Neural cell (in vitro differentiated cells): ENCODE data around the gene SOAT2. TPM values are rescaled to one million over a fixed set of nuclear protein-coding genes. Genes with fewer than 3 reads are reported as not detected.

Experiments
- H2AFZ ChIP-seq: fragments of 200-600, 300-800 bp; sonication (generic), shearing (Covaris generic); 2 replicates; pipeline ENCODE4 v1.6.0; 2014; ENCODE audit warnings: low read depth, mild to moderate bottlenecking, antibody characterized with exemption, low read length, moderate library complexity
- H3F3A ChIP-seq: fragments of 200-600 bp; shearing (Covaris generic); 2 replicates; pipeline ENCODE4 v1.6.1; 2016; ENCODE audit warnings: mild to moderate bottlenecking, moderate library complexity, mixed read lengths, antibody characterized with exemption, low read length; ENCODE audit not compliant: insufficient read depth, poor library complexity, severe bottlenecking
- H3K27ac ChIP-seq: fragments of 200-600, 300-800 bp; sonication (generic), shearing (Covaris generic); 2 replicates; pipeline ENCODE4 v1.5.1; 2014; ENCODE audit warnings: mild to moderate bottlenecking, low read length, moderate library complexity
- H3K27me3 ChIP-seq: fragments of 300-800, 200-600 bp; sonication (generic), shearing (Covaris generic); 2 replicates; pipeline ENCODE4 v1.6.0; 2014; ENCODE audit warnings: mild to moderate bottlenecking, low read depth, low read length, moderate library complexity; ENCODE audit not compliant: insufficient read depth
- H3K36me3 ChIP-seq: fragments of 300-800, 200-600 bp; sonication (generic), shearing (Covaris generic); 2 replicates; pipeline ENCODE4 v1.5.1; 2014; ENCODE audit warnings: mild to moderate bottlenecking, antibody characterized with exemption, low read length, moderate library complexity; ENCODE audit not compliant: insufficient read depth
- H3K4me2 ChIP-seq: fragments of 300-800, 200-600 bp; sonication (generic), shearing (Covaris generic); 2 replicates; pipeline ENCODE4 v1.6.0; 2014; ENCODE audit warnings: mild to moderate bottlenecking, low read length
- H3K4me3 ChIP-seq: fragments of 300-800, 200-600 bp; sonication (generic), shearing (Covaris generic); 2 replicates; pipeline ENCODE4 v1.5.1; 2014; ENCODE audit warnings: mild to moderate bottlenecking, low read length, moderate library complexity
- H3K79me2 ChIP-seq: fragments of 200-600 bp; shearing (Covaris generic); replicated peaks from 2 replicates; pipeline ENCODE4 v1.6.0; 2014; ENCODE audit warnings: mild to moderate bottlenecking, low read length, moderate library complexity; ENCODE audit not compliant: insufficient read depth
- H3K9ac ChIP-seq: fragments of 300-800, 200-600 bp; sonication (generic), shearing (Covaris generic); 2 replicates; pipeline ENCODE4 v1.6.1; 2016; ENCODE audit warnings: mild to moderate bottlenecking, low read length, mixed read lengths
- H3K9me2 ChIP-seq: fragments of 200-600 bp; shearing (Covaris generic); 2 replicates; pipeline ENCODE4 v1.6.1; 2016; ENCODE audit warnings: mild to moderate bottlenecking, low read length, mixed read lengths; ENCODE audit not compliant: insufficient read depth
- H3K9me3 ChIP-seq: fragments of 200-600, 300-800 bp; sonication (generic), shearing (Covaris generic); 2 replicates; pipeline ENCODE4 v1.6.1; 2016; ENCODE audit warnings: mild to moderate bottlenecking, mixed run types, low read length, moderate library complexity, mixed read lengths
- H4K20me1 ChIP-seq: fragments of 200-600 bp; shearing (Covaris generic); 2 replicates; pipeline ENCODE4 v1.6.1; 2016; ENCODE audit warnings: mild to moderate bottlenecking, mixed run types; ENCODE audit not compliant: insufficient read depth
- EP300 ChIP-seq: fragments of 450-650 bp; conservative IDR thresholded peaks from 2 replicates; pipeline ENCODE4 v1.6.1; 2014; ENCODE audit warnings: antibody characterized with exemption, mild to moderate bottlenecking, moderate library complexity; ENCODE audit not compliant: poor library complexity, severe bottlenecking
- EZH2 ChIP-seq: fragments of 200-600, 300-800 bp; shearing (Covaris generic), sonication (generic); IDR thresholded peaks from 2 replicates; pipeline ENCODE4 v1.6.1; 2014; ENCODE audit warnings: antibody characterized with exemption, low read length, borderline replicate concordance, mild to moderate bottlenecking; ENCODE audit not compliant: insufficient read depth, poor library complexity, severe bottlenecking
- MXI1 ChIP-seq: fragments of 450-650 bp; conservative IDR thresholded peaks from 2 replicates; pipeline ENCODE4 v1.6.1; 2014; ENCODE audit warnings: antibody characterized with exemption, mild to moderate bottlenecking; ENCODE audit not compliant: poor library complexity, severe bottlenecking
- POLR2AphosphoS5 ChIP-seq: IDR thresholded peaks from 2 replicates; pipeline ENCODE4 v1.6.1; 2012
- RAD21 ChIP-seq: fragments of 450-650 bp; conservative IDR thresholded peaks from 2 replicates; pipeline ENCODE4 v1.6.1; 2014; ENCODE audit warnings: antibody characterized with exemption, mild to moderate bottlenecking, moderate library complexity
- SMC3 ChIP-seq: fragments of 450-650 bp; conservative IDR thresholded peaks from 2 replicates; pipeline ENCODE4 v1.6.1; 2014; ENCODE audit warnings: antibody characterized with exemption, mild to moderate bottlenecking, moderate library complexity; ENCODE audit not compliant: poor library complexity
- TAF1 ChIP-seq: IDR thresholded peaks from 2 replicates; pipeline ENCODE4 v1.6.1; 2012; ENCODE audit warnings: low read depth
- polyA plus RNA-seq: library from polyadenylated mRNA; depleted of rRNA; stranded (reverse); fragments of >200 nt; gene quantifications from 2 replicates; pipeline ENCODE4 v1.2.3, GENCODE V29; 2014
- TF ChIP-seq, protein P1 (sequence below): IDR thresholded peaks from 2 replicates; pipeline ENCODE4 v1.6.1; 2012; ENCODE audit warnings: borderline replicate concordance
- TF ChIP-seq, protein P2 (sequence below): fragments of 450-650 bp; IDR thresholded peaks from 2 replicates; pipeline ENCODE4 v1.5.1; 2014; ENCODE audit warnings: antibody characterized with exemption, mild to moderate bottlenecking, moderate library complexity; ENCODE audit not compliant: poor library complexity, severe bottlenecking

The SOAT2 gene
- polyA plus RNA-seq, 1 donor from 2014 or later: not detected

DNA sequence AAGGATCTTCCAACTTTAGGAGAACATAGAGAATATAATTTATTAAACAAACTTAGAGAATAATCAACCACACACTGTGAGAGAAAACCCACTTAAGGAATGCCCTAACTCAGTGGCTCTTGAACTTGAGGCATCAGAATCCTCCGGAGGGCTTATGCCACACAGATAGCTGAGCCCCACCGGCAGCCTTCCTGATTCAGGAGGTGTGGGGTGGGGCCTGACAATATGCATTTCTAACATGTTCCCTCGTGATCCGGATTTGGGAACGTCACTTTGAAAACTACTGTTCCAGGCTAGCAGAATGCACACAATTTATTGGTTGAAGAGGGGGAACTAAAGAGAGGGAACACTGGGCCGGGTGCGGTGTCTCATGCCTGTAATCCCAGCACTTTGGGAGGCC lies 2.0 kb upstream of the SOAT2 start:
- Histone ChIP-seq H2AFZ (no peak overlapping the region), H3K9ac (no peak overlapping the region), H3K36me3 (no peaks in the 10 kb centered on the region), H3K9me2 (no peaks in the 10 kb centered on the region), H4K20me1 (no peaks in the 10 kb centered on the region), H3K4me2 (no peak overlapping the region), H3K79me2 (no peaks in the 10 kb centered on the region), H3K9me3 (no peaks in the 10 kb centered on the region), H3K27me3 (peaks cover 32% of the 10 kb centered on the region), H3K27ac (no peak overlapping the region), H3K4me3 (no peak overlapping the region), H3F3A (no peaks in the 10 kb centered on the region)
- TF ChIP-seq MXI1 (no peak), TAF1 (no peak), EZH2 (no peak), RAD21 (no peak), SMC3 (no peak), POLR2AphosphoS5 (no peak), EP300 (no peak)
- TF ChIP-seq, protein P1, sequence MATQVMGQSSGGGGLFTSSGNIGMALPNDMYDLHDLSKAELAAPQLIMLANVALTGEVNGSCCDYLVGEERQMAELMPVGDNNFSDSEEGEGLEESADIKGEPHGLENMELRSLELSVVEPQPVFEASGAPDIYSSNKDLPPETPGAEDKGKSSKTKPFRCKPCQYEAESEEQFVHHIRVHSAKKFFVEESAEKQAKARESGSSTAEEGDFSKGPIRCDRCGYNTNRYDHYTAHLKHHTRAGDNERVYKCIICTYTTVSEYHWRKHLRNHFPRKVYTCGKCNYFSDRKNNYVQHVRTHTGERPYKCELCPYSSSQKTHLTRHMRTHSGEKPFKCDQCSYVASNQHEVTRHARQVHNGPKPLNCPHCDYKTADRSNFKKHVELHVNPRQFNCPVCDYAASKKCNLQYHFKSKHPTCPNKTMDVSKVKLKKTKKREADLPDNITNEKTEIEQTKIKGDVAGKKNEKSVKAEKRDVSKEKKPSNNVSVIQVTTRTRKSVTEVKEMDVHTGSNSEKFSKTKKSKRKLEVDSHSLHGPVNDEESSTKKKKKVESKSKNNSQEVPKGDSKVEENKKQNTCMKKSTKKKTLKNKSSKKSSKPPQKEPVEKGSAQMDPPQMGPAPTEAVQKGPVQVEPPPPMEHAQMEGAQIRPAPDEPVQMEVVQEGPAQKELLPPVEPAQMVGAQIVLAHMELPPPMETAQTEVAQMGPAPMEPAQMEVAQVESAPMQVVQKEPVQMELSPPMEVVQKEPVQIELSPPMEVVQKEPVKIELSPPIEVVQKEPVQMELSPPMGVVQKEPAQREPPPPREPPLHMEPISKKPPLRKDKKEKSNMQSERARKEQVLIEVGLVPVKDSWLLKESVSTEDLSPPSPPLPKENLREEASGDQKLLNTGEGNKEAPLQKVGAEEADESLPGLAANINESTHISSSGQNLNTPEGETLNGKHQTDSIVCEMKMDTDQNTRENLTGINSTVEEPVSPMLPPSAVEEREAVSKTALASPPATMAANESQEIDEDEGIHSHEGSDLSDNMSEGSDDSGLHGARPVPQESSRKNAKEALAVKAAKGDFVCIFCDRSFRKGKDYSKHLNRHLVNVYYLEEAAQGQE: no peak
- TF ChIP-seq, protein P2, sequence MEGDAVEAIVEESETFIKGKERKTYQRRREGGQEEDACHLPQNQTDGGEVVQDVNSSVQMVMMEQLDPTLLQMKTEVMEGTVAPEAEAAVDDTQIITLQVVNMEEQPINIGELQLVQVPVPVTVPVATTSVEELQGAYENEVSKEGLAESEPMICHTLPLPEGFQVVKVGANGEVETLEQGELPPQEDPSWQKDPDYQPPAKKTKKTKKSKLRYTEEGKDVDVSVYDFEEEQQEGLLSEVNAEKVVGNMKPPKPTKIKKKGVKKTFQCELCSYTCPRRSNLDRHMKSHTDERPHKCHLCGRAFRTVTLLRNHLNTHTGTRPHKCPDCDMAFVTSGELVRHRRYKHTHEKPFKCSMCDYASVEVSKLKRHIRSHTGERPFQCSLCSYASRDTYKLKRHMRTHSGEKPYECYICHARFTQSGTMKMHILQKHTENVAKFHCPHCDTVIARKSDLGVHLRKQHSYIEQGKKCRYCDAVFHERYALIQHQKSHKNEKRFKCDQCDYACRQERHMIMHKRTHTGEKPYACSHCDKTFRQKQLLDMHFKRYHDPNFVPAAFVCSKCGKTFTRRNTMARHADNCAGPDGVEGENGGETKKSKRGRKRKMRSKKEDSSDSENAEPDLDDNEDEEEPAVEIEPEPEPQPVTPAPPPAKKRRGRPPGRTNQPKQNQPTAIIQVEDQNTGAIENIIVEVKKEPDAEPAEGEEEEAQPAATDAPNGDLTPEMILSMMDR: no peak

DNA sequence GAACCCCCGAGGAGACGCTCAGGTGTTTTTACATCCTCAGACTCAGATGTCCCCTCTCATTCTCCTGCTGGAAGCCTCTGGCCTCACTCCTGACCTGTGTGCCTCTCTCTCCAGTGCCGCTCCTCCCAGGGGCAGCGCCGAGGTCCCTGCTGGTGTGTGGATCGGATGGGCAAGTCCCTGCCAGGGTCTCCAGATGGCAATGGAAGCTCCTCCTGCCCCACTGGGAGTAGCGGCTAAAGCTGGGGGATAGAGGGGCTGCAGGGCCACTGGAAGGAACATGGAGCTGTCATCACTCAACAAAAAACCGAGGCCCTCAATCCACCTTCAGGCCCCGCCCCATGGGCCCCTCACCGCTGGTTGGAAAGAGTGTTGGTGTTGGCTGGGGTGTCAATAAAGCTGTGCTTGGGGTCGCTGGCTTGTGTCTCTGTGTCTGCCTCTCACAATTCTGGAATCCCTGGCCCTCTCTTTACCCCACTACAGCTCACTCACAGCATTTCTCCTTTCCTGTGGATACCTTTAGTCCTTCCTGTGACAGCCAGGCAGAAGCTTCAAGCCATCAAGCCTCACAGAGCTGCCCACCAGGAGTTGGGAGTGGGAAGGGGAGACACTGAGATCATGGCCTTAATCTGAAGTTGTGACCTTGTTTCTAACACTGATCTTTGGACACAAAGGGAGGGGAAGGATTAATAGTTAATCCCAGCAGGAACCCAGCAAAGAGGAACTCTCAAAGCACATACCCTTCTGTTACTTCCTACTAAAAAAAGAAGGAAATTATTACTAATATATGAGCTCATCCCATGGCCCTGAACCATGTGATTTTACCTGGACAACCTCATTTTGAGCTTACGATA lies 1.1 kb upstream of the SOAT2 start:
- Histone ChIP-seq H3F3A (no peaks in the 10 kb centered on the region), H3K79me2 (no peaks in the 10 kb centered on the region), H3K36me3 (no peaks in the 10 kb centered on the region), H2AFZ (no peak overlapping the region), H3K27me3 (peaks cover 23% of the 10 kb centered on the region), H3K27ac (no peak overlapping the region), H3K4me3 (no peak overlapping the region), H3K9ac (no peak overlapping the region), H3K9me2 (no peaks in the 10 kb centered on the region), H3K4me2 (no peak overlapping the region), H3K9me3 (no peaks in the 10 kb centered on the region), H4K20me1 (no peaks in the 10 kb centered on the region)
- TF ChIP-seq RAD21 (no peak), MXI1 (no peak), TAF1 (no peak)
